GM19328 (cell line): ENCODE data around the gene TGFBR3.

Experiments used
- ATAC-seq: cut with Tn5 transposase; IDR thresholded peaks from one replicate; pipeline ENCODE4 v1.9.1; 2021; ENCODE audit warnings: mild to moderate bottlenecking, moderate library complexity; ENCODE audit not compliant: unreplicated experiment

Gene TGFBR3

DNA sequence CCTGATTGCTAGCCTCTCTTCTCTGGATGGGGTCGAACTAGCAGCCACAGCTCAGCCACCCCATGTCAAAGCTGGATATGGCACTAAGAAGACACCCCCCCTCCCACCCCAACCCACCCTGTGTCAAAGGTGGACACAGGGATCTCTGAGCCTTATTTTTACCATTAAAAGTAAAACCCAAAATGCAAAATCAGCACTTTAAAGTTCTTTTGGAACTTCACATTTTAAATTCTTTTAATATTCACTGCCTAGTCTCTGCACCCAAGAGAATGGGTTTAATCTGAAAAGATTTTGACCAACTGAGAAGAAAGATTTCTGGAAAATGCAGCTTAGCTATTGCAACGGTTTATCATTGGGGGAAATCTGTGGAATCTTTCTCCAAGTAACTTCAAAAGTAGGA, 167.6 kb downstream of the TGFBR3 start:
- ATAC-seq = no peak

DNA sequence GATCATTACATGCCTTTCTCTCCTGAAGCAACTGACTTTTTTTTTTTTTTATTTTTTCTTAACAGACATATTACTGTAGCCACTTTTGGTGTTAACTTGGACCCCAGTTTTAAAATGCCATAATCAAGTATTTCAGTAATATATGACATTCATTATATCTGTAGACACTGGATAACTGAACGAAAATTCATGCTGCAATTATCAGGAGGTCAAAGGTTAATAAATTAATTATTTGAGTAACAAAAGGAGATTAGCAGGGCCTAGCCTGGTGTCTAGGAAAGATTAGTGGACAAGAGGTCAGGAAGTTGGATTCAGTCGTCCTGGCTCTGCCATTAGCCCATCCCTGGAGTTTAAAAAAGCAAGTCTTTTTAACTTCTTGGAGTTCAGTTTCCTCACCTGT, 168.1 kb downstream of the TGFBR3 start:
- no peak for ATAC-seq

DNA sequence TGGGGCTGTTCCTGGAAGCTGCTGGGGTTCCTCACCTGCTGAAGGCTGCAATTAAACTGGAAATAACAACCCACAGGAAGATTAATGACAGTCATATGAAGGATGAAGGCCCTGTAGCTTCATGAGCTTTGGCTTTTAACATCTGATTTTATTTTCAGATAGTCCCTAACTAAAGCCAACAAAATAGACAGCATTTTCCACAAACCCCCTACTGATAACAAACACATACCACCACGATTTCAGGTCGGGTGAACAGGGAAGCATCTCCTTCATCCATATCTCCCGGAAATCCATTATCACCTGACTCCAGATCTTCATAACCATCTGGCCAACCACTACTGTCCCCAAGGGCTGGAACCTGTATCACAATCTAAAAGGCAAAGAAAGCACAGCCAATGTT, 169.6 kb downstream of the TGFBR3 start:
- ATAC-seq = no peak

DNA sequence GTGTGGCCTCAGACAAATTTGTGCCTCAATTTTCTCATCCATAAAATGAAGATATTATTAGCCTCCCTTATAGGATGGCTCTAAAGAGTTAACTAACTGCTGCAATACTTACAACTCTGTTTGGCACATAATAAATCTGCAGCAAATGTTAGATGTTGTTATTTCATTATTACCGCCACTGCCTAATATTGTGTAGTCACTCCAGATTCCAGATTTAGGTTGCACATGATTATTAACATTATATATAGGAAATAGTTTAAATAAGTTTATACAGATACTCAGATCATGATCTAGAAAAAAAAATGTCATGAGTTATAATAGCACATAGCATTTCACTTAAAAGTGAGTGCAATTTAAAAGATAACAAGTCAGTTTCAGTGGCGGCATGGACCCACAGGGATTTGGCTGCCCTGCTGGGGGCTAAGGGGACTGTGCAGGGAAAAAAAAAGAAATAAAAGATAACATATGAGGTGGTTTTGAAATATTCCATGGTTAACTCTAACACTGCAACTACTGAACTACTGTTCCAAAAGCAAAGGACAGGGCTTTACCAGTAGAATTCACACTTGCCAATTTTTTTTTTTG, 170.4 kb downstream of the TGFBR3 start:
- no peak for ATAC-seq

DNA sequence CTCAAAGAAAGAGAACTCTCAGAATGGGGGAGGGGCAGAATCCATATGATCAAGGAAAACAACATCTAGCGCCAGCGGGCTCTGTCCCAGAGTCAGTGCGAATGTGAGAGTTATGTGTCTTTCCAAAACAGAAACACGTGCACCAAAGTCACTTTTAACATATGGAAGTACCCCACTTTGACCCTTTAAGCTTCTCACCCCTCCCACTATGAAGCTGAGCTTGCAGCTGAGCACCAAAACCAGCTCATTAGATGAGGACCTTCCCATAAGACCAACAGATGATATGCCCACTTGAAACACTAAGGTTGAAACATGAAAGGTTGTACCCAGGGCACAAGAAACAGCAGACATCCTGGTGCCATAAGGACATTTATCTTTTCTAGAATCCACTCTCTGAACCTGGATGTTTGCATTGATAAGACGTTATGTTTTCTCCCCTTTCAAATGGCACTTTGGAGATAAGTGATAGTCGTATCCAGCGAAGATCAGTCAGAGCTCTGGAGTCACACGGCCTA, 171.0 kb downstream of the TGFBR3 start:
- no peak for ATAC-seq

DNA sequence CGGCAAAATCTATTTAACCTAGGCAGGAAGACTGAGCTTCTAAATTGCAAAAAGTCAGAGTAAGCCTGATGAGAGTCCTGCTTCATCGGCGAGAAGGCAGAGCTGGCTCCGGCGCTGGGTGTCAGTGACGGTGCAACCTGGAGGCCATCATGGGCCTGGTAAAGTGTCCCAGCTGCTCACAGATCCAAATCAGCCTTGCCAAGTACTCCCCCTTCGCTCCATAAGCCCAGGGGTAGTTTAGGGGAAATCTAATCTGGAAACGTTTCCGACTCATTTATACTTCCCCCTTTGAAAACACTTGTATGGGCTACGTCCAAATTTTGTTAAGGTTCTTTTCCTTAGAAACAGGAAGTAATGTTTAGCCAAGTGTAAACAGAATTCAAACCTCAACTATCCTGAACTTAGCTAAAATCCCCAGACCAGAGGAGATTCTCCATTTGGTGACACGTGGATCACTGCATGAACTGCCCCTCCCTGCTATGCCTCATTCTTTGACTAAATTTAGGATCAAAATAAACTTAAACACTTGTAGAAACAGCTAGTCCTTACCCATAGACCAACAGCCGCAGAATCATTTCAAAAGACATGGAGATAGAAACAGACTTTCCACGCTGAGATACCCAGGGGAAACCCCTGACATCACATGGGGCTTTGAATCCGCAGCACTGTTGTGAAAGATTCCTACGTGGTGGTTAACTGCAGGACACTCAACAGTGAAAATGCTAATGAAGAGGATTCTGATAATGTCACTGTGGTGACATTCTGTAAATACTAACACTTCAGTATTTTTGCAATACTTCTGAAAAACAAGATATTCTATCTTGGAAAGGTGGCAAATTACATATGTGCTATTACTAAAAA, 172.7 kb downstream of the TGFBR3 start:
- ATAC-seq = no peak

DNA sequence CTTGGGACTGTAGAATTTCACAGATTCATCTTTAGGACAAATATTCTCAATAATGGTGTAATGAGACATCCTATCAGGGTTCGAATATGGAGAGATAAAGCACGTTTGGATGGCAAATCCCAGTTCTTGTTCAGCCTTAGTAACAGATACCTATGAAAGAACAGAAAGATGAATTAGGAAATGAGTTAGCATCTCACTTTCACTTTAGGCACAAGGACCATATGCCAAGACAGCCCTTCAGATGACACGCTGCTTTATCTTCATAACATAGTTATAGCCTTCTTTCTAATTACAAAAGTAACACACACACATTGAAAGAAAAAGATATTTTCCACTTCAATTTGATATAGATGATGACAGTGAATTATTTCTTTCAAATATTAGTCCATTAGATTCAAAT, 173.6 kb downstream of the TGFBR3 start:
- ATAC-seq = no peak

DNA sequence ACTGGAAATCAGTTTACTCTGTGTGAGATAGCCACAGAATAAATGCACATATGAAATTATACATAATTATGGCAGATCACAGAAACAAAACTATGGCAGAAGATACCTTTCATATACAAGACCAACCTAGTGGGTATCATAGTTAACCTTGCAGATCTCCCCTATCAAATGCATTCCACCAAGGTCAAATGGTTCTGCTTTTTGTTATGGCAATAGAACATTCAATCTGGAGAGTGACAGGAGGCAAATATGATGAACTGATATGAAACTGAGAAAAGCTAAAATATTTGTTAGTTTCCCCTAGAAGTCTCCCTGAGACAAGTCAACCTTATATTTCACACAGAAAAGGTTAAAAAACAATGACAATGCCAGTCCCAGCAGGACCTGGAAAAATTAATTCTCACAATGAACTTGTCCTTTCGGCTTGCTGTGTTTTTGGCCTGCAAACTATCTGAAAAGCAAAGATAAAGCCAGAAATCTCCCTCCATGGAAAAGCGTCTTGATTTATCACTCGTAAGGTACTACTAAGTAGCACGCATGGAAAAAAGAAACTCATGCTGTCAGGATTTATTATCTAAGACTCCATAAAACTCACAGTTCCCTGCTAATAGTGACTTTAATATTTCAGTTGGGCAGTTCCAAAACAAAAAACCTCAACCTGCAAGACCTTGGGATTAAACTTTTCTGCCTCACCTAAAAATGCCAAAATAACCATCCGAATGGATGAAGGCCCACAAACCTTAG, 174.3 kb downstream of the TGFBR3 start:
- no peak for ATAC-seq

DNA sequence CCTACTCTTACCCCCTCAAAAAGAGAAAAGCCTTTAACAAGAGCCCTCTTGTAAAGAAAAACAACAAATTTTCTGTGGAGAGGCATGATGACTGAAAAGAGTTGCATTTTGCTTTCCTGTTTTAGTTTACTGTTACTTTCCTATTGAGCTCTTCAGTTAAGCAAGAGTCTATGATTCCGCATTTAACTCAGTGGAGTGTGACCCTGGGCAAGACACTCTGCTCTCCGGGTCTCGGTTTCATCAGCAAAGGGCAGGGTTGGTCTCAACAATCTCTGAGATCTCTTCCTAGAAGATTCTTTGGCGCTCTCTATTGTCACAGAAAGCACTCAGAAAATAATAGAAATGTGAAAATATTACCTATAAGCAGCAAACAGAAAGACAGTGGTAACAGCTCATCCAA, 175.7 kb downstream of the TGFBR3 start:
- ATAC-seq = no peak

DNA sequence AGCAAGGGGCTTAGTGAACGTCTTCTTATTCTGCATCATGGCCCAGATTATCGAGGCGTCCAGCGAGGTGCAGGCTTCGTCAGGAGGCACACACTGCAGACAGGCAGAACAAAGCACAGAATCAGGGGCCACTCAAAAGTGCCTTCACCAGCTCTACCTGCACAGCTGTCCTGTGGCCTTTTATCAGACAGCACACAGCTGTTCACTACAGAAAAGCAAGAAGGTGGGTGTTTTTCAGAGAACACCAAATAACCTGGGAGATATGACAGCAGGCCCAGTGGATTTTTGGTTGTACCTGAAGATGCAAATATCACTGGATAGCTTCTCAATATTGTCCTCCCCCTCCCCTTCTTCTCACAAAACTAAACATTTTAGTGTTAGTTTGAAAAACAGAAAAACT, 177.3 kb downstream of the TGFBR3 start:
- ATAC-seq = no peak

DNA sequence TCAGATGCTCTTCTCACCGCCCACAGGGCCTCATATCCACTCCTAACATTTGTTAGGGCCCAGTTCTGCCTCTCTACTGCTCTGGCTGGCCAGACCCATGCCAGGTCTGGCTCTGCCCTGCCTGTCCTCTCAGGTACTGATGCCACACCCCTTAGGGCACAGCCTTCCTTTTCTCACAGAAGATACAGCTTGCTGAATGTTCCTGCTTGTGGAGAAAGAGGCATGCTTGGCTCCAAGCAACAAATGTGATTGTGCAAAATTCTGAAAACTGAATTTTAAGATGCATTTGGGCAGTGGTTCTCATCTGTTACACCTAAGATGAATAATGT, 178.1 kb downstream of the TGFBR3 start:
- ATAC-seq = no peak

DNA sequence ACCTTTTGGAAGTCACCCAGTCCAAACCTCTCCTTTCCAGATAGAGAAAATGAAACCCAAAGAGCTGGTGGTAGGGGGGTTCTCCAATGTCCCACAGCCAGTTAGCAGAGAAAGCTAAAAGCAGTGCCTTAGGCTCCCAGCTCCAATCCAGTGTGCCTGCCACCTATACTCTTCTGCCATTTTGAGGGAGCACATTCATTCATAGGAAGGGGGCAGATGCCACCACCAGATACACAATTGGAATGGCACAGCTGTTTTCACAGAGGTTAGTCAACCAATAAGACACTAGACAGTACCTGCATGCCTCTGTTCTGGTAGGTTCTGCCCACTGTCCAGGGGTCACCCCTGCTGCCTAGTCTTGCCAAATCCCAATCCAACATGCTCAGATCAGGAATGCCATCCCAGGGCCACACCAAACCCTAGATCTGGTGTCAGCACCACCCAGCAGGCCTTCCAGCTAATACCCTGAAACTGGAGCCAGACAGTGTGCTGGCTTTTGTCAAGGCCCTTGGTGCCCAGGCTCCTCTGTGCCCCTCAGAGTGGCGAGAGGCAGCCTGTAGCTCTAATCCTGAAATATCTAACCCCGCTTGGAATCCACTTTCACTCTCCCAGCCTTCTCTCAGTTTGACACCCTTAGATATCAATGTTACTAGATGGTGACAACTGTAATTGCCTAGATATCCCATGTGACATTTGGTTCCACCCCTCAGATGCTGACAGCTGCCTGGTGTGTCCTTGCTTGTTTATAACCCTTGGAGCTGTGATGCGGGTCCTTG, 178.6 kb downstream of the TGFBR3 start:
- ATAC-seq = no peak

DNA sequence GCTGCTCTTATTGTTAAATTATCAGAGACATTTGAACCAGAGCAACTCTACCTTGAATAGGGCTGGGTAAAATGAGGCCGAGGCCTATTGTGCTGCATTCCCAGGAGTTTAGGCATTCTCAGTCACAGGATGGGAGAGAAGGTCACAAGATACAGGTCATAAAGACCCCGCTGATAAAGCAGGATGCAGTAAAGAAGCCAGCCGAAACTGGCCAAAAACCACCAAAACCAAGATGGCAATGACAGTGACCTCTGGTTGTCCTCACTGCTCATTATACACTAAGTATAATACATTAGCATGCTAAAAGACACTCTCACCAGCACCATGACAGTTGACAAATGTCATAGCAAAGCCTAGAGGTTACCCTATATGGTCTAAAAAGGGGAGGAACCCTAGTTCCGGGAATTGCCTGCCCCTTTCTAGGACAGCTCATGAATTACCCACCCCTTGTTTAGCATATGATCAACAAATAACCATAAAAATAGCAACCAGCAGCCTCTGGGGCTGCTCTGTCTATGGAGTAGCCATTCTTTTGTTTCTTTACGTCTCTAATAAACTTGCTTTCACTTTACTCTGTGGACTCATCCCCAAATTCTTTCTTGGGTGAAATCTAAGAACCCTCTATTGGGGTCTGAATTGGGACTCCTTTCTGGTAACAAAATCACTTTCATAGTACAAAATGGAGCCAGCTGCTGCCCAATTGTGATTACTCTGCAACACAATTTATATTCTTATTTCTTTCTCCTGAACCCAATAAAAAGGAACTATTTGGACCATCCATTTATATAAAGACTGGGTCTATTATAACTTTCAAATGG, 179.6 kb downstream of the TGFBR3 start:
- ATAC-seq = no peak

DNA sequence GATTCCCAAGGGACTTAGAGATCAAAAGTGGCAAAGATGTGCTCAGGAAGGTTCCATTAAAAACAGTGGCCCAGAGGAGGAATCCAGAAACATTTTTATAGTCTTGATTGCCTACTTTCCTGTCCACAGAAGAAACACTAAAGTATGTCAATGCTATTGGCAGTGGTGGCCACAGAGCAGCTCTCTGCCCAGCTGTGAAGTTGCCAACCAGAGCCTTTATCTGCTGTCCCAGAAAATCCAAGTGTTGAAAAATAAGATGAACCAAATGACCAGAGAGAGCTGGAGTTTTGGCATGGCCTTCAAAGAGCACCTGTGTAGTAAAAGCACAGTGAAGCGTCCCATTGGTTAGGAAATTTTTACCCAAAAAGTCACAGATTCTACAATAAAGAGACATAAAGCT, 181.2 kb downstream of the TGFBR3 start:
- ATAC-seq = no peak

DNA sequence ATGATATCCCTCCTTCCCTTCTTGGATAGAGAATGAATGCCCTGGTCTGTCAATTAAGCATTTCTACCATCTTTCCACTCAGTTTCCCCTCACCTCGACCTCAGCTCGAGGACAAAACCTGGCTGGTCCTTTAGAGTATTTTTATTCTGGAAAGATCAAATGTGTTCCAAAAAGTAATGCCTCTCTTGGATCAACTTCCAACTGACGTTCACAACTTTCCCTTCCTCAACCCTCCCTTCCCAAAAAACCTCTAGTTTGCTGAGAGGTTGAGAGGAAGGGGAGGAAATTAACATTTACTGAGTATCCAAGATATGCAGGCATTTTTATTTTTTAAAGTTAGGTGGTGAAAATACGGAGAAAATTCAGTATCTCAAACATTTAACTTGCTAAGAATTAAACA, 182.9 kb downstream of the TGFBR3 start:
- no peak for ATAC-seq

DNA sequence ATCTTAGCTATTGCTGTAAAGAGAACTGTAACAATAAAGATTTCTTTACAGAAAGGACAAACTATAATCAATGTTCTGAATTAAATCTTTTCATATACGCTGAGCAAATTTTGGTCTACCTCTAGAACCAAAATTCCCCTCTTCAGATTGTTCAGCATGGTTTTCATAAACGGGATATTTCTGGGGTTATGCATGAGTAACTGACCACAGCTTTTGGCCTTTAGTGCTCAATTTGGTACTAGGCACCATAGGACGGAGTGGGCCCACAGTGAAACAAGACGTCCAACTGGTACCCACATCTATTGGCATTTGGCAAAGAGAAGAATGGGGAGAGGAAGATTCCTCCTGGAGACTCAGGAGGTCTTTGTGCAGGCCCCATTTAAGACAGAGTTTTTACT, 184.5 kb downstream of the TGFBR3 start:
- no peak for ATAC-seq

DNA sequence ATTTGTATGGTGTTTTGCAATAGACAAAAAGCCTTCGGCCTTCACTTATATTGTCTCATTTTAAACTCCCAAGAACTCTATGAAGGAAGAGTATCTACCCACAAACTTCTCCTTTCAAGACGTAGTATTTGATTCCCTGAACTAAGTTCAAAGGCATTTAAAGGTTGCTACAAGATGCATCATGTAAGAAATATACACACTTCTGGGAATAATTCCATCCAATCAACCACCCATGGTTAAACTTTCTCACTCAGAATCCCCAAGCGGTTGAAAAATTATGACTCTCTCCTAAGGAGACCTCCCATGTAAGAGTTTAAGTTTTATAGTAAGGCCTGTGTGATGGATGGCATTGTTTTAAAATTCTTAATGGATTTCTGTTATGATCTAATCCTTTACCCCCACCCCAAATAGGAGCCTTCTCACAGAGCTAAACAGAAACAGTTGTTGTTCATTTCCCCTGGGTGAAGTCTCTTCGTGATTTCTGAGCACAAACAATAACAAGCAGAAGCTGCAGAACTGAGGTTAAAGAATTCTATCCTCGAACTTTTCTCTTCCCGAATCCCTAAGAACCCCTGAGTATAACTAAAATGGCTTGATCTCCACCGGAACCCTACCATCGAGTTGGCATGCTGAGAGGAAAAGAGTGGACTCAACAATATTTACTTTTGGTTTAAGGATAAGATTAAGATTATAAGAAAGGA, 185.0 kb downstream of the TGFBR3 start:
- ATAC-seq = no peak

DNA sequence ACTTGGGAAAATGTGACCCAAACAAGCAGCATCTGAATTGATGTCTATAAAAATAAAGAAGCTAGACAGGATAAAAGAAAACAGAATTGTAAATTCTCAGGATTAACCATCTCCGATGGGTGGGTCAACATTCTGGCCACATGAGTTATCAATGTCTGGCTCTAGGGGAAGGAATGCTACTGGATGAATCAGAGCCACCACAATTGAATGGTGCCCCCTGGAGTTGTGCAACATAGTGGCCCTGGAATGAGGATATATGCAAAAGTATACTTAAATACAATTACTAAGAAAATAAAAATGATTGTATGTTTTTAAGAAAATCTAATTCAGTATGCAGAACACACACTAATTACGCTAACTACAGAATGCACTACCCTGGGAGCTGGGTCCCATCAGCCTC, 185.6 kb downstream of the TGFBR3 start:
- ATAC-seq = no peak

DNA sequence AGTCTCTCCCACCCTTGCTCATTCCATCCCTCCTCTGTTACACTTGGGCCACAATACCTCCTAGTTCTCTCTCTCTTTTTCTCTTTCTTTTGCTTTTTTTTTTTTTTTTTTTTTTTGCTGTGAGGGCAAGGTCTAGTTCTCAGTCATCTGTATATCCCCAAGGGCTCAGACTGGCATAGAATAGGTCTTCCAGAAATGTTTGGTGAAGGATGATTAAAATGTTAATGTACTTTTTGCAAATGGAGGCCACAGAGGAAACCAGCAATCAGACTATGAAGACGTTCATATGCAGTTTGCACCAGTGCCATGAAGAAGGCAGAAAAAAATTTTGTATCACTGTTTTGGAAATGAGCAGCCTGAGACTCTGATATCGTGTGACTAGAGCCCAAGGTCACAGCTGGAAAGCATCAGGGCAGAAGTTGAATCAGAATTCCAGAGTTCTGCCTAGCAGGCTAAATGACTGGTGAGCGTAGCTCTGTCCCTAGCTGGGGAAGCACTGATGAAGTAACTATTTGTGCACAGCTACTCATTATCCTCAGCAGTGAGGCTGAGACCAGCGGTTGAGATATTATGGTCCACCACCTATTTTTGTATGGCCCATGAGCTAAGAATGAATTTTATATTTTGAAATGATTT, 186.5 kb downstream of the TGFBR3 start:
- no peak for ATAC-seq
